Measurements from ENCODE around the gene RNPEP.

RNPEP gene

DNA sequence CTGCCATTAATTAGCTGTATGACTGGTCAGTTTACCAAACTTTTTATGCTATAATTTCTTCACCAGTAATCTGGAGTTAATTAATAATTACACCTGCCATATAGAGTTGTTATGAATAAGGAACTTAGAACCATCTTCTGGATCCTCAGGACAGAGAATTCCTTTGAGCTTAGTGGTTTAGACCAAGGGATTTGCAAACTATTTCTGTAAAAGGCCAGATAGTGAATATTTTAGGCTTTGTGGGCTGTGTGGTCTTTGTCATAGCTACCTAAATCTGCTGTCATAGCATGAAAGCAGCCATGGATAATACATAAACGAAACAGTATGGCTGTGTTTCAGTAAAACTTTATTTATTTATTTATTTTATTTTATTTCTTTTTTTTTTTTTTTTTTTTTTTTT, 18.2 kb upstream of the RNPEP start:
- no peak for DNase-seq

DNA sequence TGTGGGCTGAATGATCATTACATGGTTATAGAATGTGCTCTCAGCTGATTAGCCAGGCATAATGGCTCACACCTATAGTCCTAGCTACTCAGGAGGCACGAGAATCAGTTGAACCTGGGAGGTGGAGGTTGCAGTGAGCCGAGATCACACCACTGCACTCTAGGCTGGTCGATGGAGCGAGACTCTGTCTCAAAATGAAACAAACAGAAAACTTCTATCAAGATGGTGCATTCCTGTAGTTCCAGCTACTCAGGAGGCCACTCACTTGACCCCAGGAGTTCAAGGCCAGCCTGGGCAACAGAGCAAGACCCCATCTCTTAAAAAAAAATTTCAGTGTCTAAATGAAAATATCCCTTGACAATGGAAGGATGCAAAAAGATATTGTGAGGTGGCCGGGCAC, 16.3 kb upstream of the RNPEP start:
- no peak for DNase-seq

DNA sequence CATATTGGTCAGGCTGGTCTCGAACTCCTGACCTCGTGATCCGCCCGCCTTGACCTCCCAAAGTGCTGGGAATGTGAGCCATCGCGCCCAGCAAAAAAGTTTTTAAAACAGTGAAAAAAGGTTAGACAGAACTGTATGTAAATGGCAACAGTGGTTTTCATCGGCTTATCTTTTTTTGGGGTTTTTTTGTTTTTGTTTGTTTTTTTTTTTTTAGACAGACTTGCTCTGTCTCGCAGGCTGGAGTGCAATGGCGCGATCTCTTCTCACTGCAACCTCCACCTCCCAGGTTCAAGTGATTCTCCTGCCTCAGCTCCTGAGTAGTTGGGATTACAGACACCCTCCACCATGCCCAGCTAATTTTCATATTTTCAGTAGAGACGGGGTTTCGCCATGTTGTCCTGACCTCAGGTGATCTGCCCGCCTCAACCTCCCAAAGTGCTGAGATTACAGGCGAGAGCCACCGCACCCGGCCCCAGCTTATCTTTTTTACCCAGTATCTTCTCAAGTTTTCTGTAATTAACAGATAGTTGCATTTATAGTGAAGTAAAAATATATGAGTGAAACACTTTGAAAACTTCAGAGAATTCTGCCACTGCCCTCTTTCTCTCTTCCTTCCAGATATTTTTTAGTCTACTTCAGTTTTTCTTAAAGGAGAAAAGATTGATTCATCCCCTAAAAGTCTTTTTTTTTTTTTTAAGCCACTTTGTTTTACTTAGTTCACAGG, 14.1 kb upstream of the RNPEP start:
- no peak for DNase-seq

DNA sequence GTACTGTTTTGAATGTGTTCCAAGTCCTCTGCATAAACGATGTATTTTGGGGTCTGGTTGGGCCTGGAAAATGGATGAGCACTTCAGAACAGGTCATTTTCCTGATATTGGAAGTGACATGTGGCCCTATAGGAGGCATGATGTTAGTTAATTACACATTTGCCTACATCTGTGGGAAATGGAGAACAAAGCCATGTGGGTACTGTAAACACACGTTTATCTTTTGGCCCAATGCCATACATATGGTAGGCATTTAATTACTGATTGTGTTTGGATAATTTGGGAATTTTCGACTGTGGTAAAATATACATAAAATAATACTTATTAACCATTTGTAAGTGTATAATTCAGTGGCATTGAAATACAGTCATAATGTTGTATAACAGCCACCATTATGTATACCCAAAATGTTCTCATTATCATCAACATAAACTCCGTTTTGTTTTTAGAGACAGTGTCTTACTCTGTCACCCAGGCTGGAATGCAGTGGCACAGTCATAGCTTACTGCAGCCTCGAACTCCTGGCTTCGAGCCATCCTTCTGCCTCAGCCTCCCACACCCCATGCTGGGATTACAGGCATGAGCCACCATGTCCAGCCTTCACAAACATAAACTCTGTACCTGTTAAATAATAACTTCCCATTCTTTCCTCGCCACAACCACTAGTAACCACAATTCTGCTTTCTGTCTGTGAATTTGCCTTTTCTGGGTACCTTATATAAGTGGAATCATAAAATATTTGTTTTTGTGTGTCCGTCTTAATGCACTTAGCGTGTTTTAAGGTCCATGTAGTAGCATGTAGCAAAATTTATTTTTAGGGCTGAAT, 11.9 kb upstream of the RNPEP start:
- DNase-seq: no peak

DNA sequence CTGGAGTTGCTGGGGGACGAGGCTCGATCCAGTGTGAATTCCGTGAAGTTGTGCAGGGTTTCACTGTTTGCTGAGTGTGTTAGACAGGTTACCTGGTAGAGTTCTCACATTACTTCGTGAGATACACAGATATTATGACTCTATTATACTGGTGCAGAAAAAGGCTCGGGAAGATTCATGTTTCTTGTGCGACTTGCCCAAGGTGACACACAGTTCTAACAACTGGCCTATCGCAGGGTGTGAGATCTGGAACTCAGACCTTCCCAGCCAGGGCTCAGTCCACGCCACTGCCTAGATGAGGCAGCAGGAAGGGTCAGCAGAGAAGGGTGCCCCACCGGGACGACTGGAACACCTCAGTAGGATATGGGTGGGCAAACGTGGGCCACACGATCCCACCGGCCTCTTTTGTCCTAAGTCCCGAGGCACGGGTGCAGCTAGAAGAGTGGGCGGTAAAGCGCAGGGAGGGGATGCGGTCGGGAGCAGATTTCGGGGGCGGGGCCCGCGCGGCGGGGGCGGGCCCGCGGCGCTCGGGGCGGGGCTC, 296 bp upstream of the RNPEP start:
- peak; percentile 75 for DNase-seq

DNA sequence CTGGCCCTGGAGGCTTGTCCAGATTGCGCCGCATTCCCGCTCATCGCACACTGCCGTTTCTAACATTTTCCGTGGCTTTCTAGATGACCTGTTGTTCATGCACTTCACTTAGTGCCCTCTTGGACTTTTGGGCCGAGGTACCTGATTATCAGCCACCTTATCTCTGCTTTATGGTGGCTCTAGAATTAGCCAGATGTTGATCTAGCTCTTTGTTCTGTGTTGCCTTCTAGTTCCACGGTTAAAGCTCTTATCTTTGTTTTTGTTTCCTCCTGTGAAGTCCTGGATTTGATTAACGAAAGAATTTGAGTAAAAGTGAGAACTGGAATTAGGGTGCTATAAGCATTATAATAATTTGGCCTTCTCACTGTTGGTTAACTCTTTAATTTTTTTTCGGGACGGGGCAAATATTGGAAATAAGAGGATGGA, 945 bp downstream of the RNPEP start:
- no peak for DNase-seq

DNA sequence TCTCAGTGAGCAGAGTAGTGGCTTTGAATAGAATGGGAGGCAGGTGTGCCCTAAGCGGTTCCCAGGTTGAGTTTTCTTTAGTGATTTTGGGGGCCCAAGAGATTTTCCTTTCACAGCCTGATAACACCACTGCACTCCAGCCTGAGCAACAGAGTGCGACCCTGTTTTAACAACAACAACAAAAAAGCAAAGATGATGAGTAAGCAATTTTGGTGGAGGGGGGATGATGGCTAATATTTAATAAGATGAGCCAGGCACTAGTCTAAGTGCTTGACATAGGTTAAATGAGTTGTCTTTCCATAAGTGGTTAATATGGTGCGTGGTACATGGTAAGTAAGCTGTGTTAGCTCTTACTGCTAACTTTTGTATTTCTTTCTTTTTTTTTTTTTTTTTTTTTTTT, 2.0 kb downstream of the RNPEP start:
- DNase-seq: no peak

DNA sequence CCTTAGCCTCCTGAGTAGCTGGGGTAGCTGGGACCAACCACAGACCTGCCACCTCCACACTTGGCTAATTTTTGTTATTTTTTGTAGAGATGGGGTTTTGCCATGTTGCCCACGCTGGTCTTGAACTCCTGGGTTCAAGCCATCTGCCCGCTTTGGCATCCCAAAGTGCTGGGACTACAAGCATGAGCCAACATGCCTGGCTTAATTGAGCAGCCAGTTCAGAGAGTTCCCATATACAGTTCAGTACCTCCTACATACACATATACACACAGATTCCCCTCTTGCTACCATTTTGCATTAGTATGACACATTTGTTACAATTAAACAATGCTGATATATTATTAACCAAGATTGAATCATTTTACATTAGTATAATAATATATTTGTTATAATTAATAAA, 2.9 kb downstream of the RNPEP start:
- no peak for DNase-seq

DNA sequence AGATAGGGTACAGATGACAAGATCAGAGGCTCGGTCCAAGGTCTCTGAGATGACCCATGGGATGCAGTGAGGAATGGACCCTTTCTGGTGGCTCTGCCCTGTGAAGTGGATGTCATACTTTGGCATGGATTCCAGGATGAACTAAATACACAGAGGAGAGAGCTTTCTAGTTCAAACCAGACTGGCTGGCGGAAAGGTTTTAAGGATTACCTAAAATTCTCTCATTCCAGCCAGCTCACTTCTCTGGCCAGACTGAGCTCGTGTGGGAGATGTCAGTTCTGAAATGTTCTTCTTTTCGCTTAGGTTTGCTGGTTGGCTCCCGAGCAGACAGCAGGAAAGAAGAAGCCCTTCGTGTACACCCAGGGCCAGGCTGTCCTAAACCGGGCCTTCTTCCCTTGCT, 6.2 kb downstream of the RNPEP start:
- no peak for DNase-seq

DNA sequence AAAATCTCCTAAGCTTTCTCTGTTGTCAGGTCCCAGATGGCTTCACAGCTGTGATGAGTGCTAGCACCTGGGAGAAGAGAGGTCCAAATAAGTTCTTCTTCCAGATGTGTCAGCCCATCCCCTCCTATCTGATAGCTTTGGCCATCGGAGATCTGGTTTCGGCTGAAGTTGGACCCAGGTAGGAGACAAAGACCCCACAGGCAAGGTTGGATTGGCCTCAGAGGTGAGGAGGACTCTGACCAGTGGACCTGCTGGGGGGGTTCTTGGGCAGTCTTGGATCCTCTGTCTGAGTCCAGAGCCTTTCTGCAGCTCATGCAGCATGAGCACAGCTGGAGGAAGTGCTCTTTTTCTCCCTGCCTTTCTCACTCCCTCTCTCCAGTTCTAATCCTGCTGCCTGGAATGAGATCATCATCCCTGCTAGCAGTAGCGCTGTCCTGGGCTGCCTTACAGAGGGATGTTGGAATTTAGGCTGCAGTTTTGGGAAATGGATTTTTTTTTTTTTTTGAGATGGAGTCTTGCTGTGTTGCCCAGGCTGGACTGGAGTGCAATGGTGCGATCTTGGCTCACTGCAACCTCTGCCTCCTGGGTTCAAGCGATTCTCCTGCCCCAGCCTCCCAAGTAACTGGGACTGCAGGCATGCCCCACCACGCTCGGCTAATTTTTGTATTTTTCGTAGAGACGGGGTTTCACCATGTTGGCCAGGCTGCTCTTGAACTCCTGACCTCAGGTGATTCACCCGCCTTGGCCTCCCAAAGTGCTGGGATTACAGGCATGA, 7.1 kb downstream of the RNPEP start:
- no peak for DNase-seq

DNA sequence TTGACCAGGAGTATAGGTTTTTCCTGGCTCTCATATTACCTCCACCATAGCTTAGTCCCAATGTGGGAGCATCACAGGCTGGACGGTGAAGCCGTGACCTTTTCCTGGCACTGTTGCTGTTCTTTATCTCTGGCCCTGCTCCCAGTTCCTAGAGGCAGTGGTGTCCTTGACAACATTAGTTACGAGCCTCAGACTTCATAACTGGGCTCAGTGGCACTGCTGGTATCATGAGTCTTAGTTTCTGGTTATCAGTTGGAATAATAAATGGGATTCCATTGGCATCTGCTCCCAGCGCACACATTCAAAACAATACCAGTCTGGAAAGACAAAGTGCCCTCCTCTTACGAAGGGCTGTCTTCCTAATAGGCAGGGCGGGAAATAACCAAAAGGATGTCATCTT, 8.0 kb downstream of the RNPEP start:
- no peak for DNase-seq

DNA sequence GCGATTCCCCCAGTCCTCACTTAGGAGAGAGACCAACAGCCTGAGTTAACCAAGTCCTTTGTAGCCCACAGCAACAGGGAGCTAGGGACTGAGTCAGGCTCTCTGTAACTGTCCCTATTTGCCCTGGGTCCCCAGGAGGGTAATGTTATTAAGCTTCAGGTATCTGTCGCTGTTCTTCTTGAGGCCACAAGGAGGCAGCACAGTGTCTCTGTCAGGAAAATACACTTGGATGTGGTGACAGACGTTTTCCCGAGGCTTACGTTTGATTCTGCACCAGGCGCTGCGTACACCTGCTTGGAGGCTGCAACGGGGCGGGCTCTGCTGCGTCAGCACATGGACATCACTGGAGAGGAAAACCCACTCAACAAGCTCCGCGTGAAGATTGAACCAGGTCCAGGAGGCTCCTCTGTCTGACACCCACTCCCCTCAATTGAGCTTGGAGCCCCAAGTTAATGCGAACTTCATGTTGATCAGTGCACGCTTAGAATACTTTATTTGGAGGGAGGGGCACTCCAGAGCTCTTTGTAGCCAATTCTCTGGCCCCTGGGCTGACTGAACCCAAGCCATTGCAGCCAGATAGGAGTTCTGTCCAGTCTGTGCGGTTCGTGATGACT, 17.3 kb downstream of the RNPEP start:
- peak; percentile 32 for DNase-seq

DNA sequence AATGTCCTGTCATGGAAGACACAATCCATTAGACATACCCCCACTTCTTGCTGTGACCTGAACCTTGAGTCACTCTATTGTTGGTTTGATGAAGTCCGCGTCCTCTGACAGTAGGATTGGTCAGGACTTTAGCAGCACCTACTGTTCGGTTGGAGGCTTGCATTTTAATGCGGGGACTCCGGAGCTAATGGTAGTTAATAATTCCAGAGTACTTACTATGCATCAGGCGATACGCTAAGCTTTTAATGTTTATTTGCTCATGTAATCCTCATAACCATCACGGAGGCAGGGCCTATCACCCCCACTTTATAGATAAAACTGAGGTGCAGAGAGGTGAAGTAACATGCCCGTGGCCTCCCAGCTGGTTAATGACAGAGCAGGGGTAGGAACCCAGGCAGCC, 20.1 kb downstream of the RNPEP start:
- DNase-seq: no peak

DNA sequence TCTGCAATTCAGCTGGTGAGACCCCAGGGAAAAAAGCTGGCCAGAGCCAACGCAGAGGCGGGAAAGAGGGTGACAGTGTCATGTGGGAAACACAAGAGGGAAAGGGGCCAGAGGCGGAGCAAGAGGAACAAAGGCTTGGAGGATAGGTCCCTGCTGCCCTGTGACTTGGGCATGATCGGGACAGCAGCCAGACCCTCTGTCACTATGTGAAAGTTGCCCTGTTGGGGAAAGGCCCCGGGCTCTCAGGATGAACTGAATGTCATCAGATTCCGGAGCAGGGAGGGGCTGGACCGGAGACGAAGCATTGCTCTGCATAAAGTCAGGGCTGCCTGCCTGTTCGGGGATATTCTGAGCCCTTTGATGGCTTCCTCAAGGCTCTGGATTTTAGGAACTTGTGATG, 22.3 kb downstream of the RNPEP start:
- no peak for DNase-seq

DNA sequence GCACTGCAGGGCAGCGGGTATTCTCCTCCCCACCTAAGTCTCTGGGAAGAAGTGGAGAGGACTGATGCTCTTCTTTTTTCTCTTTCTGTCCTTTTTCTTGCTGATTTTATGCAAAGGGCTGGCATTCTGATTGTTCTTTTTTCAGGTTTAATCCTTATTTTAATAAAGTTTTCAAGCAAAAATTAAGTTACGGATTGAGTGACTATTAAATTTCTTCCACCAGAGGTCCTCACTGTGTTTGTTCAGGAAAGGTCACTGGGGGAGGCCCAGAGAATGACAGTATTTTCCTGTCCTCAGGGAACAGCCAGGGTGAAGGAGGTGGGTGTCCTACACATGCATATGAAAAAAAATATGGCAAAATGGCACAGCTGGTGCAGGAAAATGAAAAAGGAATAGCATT, 23.5 kb downstream of the RNPEP start:
- DNase-seq: no peak

DNA sequence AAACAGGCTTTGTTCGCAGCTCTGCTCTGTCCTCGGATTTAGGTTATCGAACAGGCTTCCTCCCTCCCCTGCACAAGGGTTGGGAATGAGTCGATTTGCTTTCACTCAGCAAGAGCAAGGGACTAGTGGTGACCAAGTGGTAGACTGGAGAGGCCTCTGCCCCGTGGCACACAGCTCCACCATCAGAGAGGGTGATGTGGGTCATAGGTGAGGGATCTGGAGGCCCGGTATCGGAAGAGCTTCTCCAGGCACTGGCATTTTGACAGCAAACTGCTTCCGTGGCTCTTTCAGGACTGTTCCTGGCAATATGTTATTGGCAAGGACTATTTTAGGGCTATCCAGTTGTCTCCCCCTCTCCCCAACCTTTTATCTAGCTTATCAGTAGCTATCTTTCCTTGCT, 24.9 kb downstream of the RNPEP start:
- DNase-seq: no peak

DNA sequence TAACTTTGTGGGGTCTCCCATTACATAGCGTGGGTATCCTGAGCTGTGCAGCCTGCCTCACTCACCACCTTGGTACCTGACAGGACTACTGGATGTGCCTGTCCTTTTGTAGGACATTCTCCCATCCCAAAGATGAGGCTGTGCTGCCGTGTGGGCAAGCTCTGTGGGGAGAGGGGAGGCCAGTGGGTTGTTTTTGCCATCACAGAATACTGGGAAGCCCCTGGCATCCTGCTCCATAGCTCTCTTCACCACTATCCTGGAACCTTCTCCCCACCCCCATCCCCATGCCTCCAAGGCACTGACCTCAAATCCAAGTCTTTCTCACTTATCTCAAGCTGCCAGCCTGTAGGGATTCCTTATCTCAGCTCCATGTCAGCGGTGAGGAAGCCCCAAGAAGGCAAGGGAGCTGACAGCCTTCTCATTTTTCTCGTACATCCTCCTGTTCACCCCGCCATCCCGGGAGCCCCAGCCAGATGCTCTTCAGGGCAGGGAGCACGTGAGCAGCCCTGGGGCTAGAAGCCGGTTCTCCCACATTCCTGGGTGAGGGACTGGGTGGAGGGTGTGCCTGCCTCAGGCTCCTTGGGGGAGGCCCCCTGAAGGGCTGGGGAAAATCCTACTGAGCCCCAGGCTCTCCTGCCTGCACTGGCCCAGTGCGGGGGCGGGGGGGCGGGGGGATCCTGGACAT, 25.5 kb downstream of the RNPEP start:
- no peak for DNase-seq

DNA sequence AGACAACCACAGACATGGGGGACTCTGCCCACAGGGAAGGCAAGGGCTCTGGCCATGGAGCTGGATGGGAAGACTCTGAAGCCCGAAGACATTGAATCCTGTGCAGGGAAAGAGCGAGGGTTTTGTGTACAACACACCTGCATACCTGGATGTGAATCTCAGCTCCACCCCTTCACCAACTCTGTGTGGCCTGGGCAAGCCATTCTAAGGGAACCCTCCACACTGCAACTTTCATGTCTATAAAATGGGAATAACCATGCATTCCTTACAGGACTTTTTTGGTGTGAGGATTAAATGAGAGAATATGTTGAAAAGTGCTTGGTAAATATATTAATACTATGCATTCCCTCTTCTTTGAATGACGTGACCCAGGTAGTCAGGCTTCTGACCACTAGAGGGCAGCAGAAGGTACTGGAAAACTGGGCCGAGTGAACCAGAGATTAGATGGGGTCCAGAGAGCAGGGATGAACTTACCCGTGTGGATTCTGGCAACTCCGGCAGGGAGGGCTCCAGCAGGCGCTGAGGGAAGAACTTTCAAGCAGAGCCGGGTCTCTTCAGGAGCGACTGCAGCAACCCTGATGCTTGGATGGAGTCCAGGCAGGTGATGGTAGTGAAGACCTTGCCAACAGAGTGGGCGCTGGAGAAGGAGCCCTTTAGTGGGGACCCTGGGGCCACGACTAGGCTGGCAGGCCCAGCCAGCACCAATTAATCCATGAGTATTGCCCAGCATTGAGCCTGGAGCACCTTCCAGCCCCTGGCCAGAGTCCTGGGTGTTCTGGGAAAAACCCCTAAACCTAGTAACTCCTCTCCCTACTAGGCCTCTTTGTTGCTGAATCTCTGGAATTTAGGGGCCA, 27.1 kb downstream of the RNPEP start:
- DNase-seq: peak; percentile 73

DNA sequence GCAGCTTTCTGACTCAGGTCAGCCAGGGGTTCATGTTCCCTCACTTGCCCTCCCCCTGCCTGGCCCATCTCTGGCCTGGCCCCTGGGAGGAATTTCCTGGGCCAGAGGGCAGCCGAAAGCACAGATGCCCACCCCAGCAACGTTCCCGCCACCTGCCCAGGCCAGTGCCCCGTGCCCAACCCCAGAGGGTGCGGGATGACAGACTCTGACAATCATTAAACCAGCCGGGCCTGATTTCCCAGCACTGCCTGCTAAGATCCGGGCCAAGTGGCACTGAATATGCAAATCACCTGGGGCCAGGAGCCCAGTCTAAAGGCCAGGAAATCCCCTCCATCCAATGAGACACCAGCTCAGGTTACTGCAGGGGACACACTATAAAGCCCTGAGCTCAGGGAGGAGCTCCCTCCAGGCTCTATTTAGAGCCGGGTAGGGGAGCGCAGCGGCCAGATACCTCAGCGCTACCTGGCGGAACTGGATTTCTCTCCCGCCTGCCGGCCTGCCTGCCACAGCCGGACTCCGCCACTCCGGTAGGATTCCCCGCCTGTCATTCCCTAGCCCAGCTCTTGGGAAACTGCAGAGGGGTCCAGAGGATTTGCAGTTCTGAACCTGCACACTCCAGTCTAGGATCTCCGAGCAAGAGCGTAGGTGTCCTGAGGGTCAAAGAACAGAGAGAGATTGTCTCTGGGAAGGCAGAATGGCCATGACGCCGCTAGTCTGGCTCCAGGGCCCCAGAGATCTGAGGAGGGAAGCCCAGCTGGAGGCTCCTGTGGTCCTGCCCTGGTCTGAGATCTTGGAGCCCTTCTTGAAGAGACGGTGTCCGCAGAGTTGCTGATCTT, 27.9 kb downstream of the RNPEP start, which contains the start of gene ELF3:
Gene ELF3, plus strand, starts transcription at position 408 of the 836 bp plus-strand sequence. CDS start 550 bp downstream, outside the sequence.
- DNase-seq: no peak

DNA sequence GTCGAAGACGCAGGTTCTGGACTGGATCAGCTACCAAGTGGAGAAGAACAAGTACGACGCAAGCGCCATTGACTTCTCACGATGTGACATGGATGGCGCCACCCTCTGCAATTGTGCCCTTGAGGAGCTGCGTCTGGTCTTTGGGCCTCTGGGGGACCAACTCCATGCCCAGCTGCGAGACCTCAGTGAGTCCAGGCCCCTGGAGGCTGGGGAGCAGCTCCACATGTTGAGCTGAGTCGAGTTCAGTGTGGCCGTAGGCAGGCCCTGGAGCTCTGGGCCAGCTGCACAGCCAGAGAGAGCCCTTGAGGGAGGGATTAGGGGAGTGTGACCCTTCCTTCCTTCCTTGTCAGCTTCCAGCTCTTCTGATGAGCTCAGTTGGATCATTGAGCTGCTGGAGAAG, 29.5 kb downstream of the RNPEP start:
- DNase-seq: no peak

Data from activated CD4-positive, alpha-beta T cell treated with anti-CD3 and anti-CD28 coated beads for 48 hours (primary cell).